A673 (cell line): Measurements from ENCODE around the gene GAS2L2. TPM values are rescaled to one million over a fixed set of nuclear protein-coding genes. Genes with fewer than 3 reads are reported as not detected.

ENCODE experiments used
- BruUV-seq: library from RNA; stranded (reverse); fragments of 400-500 nt; replicated peaks from 2 replicates; lab custom pipeline; 2021; lab: Mats Ljungman, UMichigan
- CTCF ChIA-PET: fragments of 300-600 bp; sonication (Branson Sonifier 250); formaldehyde crosslinking; loops from one replicate; lab custom pipeline; 2022; ENCODE audit warnings: antibody characterized with exemption; lab: Charles Lee
- POLR2A ChIA-PET: fragments of 300-600 bp; sonication (Branson Sonifier 250); formaldehyde crosslinking; loops from one replicate; lab custom pipeline; 2022; ENCODE audit warnings: antibody characterized with exemption; ENCODE audit not compliant: low non-redundant PET; lab: Charles Lee
- DNase-seq: peaks from one replicate; pipeline ENCODE4 v3.0.0-alpha.2; 2015; ENCODE audit warnings: low spot score
- H3K27ac ChIP-seq: fragments of 200-600 bp; sonication (generic); 2 replicates; pipeline ENCODE4 v1.5.1; 2016; ENCODE audit warnings: mixed run types, low read depth, mild to moderate bottlenecking, mixed read lengths, antibody characterized with exemption, low read length; ENCODE audit not compliant: poor library complexity, severe bottlenecking
- H3K27me3 ChIP-seq: fragments of 200-600 bp; sonication (generic); replicated peaks from 2 replicates; pipeline ENCODE4 v1.6.1; 2017; ENCODE audit warnings: mixed run types, low read depth, mild to moderate bottlenecking, mixed read lengths, antibody characterized with exemption, low read length; ENCODE audit not compliant: insufficient read depth, poor library complexity
- H3K36me3 ChIP-seq: fragments of 200-600 bp; sonication (generic); 2 replicates; pipeline ENCODE4 v1.6.1; 2016; ENCODE audit warnings: mixed run types, mild to moderate bottlenecking, mixed read lengths, antibody characterized with exemption, low read length; ENCODE audit not compliant: insufficient read depth, poor library complexity, severe bottlenecking
- H3K4me1 ChIP-seq: fragments of 200-600 bp; sonication (generic); 2 replicates; pipeline ENCODE4 v1.6.1; 2017; ENCODE audit warnings: mixed run types, mild to moderate bottlenecking, mixed read lengths, antibody characterized with exemption, low read length; ENCODE audit not compliant: insufficient read depth, poor library complexity, severe bottlenecking
- H3K4me3 ChIP-seq: fragments of 200-600 bp; sonication (generic); 2 replicates; pipeline ENCODE4 v1.5.1; 2016; ENCODE audit warnings: low read depth, mixed run types, mild to moderate bottlenecking, mixed read lengths, low read length; ENCODE audit not compliant: poor library complexity, severe bottlenecking
- H3K9me3 ChIP-seq: fragments of 200-600 bp; sonication (generic); 2 replicates; pipeline ENCODE4 v1.6.1; 2016; ENCODE audit warnings: mixed run types, low read depth, mild to moderate bottlenecking, mixed read lengths, antibody characterized with exemption, low read length; ENCODE audit not compliant: poor library complexity, severe bottlenecking
- EZH2 ChIP-seq: fragments of 200-600 bp; sonication (generic); IDR thresholded peaks from 2 replicates; pipeline ENCODE4 v1.6.1; 2017; ENCODE audit warnings: borderline replicate concordance, low read depth, mild to moderate bottlenecking, mixed read lengths, antibody characterized with exemption, low read length; ENCODE audit not compliant: poor library complexity, severe bottlenecking
- intact Hi-C: fragments of 100-400 bp; cut with micrococcal nuclease; formaldehyde crosslinking; loops from one replicate; pipeline ENCODE4 v1.10.0; 2022; ENCODE audit not compliant: unreplicated experiment
- total RNA-seq: library from RNA; stranded (reverse); gene quantifications from 2 replicates; pipeline ENCODE4 v1.2.3, GENCODE V29; 2021
- TF ChIP-seq, protein P1 (sequence below): fragments of 300-800, 200-600 bp; sonication (generic); conservative IDR thresholded peaks from 2 replicates; pipeline ENCODE4 v1.5.1; 2017; ENCODE audit warnings: low read depth, mild to moderate bottlenecking, antibody characterized with exemption, low read length, moderate library complexity, mixed read lengths

Gene GAS2L2
- total RNA-seq, 1 experiment from 2014 or later = not detected

DNA sequence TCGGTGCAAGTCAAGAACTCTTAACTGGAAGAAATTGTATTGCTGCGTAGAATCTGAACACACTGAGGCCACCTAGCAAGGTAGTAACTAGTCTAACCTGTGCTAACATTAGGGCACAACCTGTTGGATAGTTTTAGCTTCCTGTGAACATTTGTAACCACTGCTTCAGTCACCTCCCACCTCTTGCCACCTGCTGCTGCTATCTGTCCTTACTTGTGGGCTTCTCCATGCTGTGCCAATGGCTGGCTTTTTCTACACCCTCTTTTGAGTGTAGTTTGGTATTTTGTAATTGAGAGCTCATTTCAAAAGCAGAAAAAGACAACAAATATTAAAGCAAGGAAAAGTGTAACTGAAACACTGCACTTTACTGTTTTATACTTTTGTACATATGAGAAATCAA, 29.3 kb downstream of the GAS2L2 start:
- H3K4me3 ChIP-seq = no peak overlapping the region
- no peaks in the 10 kb centered on the region for H3K9me3 ChIP-seq
- H3K27me3 ChIP-seq = no peaks in the 10 kb centered on the region
- no peak for DNase-seq
- ChIA-PET CTCF (no interaction called here), POLR2A (no interaction called here)
- intact Hi-C loops = no loop called here
- no peak for TF ChIP-seq EZH2
- TF ChIP-seq, protein P1, sequence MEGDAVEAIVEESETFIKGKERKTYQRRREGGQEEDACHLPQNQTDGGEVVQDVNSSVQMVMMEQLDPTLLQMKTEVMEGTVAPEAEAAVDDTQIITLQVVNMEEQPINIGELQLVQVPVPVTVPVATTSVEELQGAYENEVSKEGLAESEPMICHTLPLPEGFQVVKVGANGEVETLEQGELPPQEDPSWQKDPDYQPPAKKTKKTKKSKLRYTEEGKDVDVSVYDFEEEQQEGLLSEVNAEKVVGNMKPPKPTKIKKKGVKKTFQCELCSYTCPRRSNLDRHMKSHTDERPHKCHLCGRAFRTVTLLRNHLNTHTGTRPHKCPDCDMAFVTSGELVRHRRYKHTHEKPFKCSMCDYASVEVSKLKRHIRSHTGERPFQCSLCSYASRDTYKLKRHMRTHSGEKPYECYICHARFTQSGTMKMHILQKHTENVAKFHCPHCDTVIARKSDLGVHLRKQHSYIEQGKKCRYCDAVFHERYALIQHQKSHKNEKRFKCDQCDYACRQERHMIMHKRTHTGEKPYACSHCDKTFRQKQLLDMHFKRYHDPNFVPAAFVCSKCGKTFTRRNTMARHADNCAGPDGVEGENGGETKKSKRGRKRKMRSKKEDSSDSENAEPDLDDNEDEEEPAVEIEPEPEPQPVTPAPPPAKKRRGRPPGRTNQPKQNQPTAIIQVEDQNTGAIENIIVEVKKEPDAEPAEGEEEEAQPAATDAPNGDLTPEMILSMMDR = no peak
- peaks cover 12% of the 10 kb centered on the region for H3K4me1 ChIP-seq
- H3K27ac ChIP-seq = no peak overlapping the region
- BruUV-seq = no TSS peak
- peaks cover 6% of the 10 kb centered on the region for H3K36me3 ChIP-seq

DNA sequence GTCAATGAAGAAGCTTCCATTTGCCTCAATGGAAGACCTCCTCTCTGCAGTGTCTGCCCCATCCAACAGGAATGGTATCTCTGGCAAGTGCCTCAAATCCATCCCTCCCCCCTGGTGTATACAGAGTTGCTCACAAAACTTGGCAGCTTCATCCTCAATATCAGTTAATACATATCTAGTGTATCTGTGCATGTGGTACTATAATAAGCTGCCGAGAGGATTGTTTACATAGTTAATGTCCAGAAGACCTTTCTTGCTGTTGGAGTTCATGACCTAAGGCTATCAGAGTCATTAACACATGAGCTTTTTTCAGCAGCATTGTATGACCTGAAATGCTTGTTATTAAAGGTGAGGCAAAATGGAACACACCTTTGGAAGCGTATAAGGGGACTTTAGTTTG, 35.6 kb downstream of the GAS2L2 start:
- ChIA-PET POLR2A (no interaction called here), CTCF (no interaction called here)
- no peak overlapping the region for H3K4me3 ChIP-seq
- DNase-seq = no peak
- H3K9me3 ChIP-seq = no peaks in the 10 kb centered on the region
- no peaks in the 10 kb centered on the region for H3K4me1 ChIP-seq
- no peak overlapping the region for H3K27ac ChIP-seq
- H3K27me3 ChIP-seq = no peaks in the 10 kb centered on the region
- no peak for TF ChIP-seq EZH2
- TF ChIP-seq, protein P1 = no peak
- peaks cover 3% of the 10 kb centered on the region for H3K36me3 ChIP-seq
- intact Hi-C loops = no loop called here
- no TSS peak for BruUV-seq

DNA sequence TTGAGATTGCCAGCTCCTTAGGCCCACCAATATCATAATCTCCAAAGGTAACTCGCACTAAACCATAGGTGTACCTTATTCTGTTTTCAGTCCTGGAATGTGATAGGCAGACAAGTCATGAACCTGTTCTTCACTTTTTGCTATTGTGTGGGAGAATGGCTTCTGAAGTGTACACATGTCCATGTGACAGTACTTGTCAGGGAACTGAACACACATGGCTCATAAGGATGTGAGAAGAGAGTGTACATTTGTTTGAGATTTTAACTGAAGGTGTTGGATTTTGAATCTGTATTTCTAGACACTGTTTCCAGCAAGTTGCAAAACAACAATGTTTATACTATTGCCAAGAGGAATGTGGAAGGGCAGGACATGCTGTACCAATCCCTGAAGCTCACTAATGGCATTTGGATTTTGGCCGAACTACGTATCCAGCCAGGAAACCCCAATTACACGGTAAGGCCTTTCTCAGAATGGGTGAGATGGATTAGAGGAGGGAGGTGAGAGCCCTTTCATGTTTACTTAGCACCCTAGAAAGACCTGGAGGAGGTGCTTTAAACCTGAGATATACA, 36.1 kb downstream of the GAS2L2 start:
- H3K4me3 ChIP-seq = no peak overlapping the region
- intact Hi-C loops = no loop called here

More for the DNA sequence above, 36.1 kb downstream of the GAS2L2 start:
- ChIA-PET POLR2A (no interaction called here), CTCF (no interaction called here)
- BruUV-seq = no TSS peak
- no peak for DNase-seq
- TF ChIP-seq, protein P1 = no peak
- no peak for TF ChIP-seq EZH2
- H3K9me3 ChIP-seq = no peaks in the 10 kb centered on the region
- peaks cover 3% of the 10 kb centered on the region for H3K36me3 ChIP-seq
- H3K27me3 ChIP-seq = no peaks in the 10 kb centered on the region
- H3K27ac ChIP-seq = no peak overlapping the region
- H3K4me1 ChIP-seq = no peaks in the 10 kb centered on the region
